H1 (cell line): Measurements from ENCODE around the gene RBM18. TPM values are rescaled to one million over a fixed set of nuclear protein-coding genes. Genes with fewer than 3 reads are reported as not detected.

Source experiments
- ATF2 ChIP-seq: IDR thresholded peaks from 2 replicates; pipeline ENCODE4 v1.6.1; 2012; ENCODE audit warnings: low read length, inconsistent platforms
- FOSL1 ChIP-seq: IDR thresholded peaks from 2 replicates; pipeline ENCODE4 v1.6.1; 2011; ENCODE audit warnings: mild to moderate bottlenecking, low read depth, low read length, moderate library complexity; ENCODE audit not compliant: insufficient read depth
- SIRT6 ChIP-seq: IDR thresholded peaks from one replicate; pipeline ENCODE4 v1.7.1; 2012; ENCODE audit warnings: low read length, inconsistent platforms
- polyA plus RNA-seq, 7 experiments: library from polyadenylated mRNA; depleted of rRNA in 3 of 7; stranded (reverse) in 5 of 7; unstranded in 2 of 7; fragments of >200 nt in 5 of 7; fragments of 200-250 nt in 2 of 7; gene quantifications; 1 replicate in 5 of 7; 2 replicates in 1 of 7; 4 replicates in 1 of 7; pipeline versions ENCODE4 v1.2.1 to v1.2.3, GENCODE V29; 2011 to 2013; ENCODE audit warnings: missing spikeins in 2 of 7, mixed read lengths in 2 of 7
- total RNA-seq: library from RNA; stranded (reverse); fragmentation: NEBNext Ultra II Directional; extraction: Animal tissue kit (Norgen Biotek cat#: 25700); gene quantifications from 2 replicates; pipeline ENCODE4 v1.2.1, GENCODE V29; 2021

Gene RBM18
- total and polyA plus RNA-seq, 2 of the 8 experiments (the other 6 are each of a cell fraction or from before 2014, with no cell fraction given) = 5.9 to 14.3 TPM

GRCh38 chr9:122228191-122228567 is 36.5 kb downstream of the RBM18 start (continued):
- TF ChIP-seq ATF2 (no peak), FOSL1 (no peak), SIRT6 (no peak)
- TF ChIP-seq, all 59 proteins: peak for 0
